Head of caudate nucleus (tissue), 42 donors: Measurements from ENCODE around the gene GAREM2.

Experiments used
- DNase-seq, 42 donors: peaks; one replicate each; pipeline versions ENCODE4 v3.0.0 to v3.0.0-alpha.2; 2020 to 2021; ENCODE audit warnings: mixed read lengths in 7 of 42
- intact Hi-C: fragments of 100-400 bp; cut with DNase I; formaldehyde crosslinking; loops from one replicate; pipeline ENCODE4 v1.15.0; 2022

The GAREM2 gene

DNA sequence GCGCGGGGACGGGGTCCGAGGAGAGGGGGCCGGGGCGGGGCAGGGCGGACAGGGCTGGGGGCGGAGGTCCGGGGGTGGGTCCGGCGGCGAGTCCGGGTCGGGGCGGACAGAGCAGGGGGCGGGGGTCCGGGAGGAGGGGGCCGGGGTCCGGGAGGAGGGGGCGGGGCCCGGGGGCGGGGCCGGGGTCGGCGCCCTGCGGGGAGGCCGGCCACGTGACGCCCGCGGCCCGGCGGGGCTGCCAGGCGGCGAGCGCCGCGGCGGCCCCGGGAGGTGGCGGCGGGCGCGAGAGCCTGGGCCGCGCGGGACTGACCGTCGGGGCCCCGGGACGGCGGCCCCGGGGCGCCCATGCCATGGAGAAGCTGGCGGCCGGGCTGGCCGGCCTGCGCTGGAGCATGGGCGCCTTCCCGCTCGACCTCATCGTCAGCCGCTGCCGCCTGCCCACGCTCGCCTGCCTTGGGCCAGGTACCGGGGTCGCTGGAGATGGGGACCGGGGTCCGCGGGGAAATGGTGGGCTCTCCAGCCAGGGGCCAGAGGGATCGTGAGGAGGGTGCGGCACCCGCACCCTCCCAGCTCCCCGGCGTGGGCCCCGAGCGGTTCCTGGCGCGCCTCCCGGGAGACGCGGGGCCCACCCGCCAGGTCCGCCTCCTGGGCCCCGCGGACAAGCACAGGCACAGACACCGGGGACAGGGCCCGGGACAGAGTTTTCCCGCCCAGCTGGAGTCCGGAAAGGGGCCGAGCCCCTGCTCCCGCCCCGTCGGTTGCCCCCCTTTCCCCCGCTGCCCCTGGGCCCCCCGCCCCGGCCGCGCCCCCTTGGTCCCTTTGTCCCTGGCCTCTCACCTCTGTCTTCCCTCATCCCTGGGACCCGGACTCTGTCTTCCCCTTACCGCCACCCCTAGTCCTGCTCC is at the start of gene GAREM2:
Gene GAREM2 (plus strand): TSS at position 218 of the 905 bp plus-strand sequence. CDS start 133 bp downstream, at position 351.
- peak in 2 of 42 donors; percentile 30 to 42 for DNase-seq
- intact Hi-C loops: loop anchor here (10.0 kb wide), 1 partner anchor 72 kb away; the partner anchor contains the start of genes HADHA and HADHB

DNA sequence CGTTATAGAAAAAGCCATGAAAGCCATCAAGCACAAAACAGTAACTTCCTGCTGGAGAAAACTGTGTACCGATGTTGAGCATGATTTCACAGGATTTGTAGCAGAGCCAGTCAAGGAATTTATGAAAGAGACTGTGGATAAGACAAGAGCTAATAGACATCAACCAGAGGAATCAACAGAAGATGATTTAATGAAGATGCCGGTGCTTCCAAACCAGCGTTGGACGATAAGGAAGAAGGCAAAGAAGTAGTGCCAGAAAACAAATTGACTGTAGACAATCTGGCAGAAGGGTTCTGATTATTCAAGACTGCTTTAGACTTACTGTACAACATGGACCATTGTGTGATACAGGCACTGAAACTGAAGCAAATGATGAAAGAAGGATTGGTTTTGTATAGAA is 49.5 kb upstream of the GAREM2 start:
- intact Hi-C loops: no loop called here

DNA sequence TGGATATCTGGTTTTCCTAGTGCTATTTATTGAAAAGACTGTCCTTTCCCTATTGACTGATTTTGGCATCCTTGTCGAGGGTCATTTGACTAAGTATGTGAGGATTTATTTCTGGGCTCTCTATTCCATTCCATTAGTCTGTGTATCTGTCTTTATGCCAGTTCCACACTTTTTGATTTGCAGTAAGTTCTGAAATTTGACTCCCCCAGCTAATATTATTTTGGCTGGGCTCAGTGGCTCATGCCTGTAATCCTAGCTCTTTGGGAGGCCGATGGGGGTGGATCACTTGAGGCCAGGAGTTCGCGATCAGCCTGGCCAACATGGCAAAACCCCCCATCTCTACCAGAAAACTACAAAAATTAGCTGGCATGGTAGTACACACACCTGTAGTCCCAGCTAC is 46.8 kb upstream of the GAREM2 start:
- intact Hi-C loops: no loop called here
- DNase-seq: no peak

More for the DNA sequence above, 49.5 kb upstream of the GAREM2 start:
- no peak for DNase-seq

DNA sequence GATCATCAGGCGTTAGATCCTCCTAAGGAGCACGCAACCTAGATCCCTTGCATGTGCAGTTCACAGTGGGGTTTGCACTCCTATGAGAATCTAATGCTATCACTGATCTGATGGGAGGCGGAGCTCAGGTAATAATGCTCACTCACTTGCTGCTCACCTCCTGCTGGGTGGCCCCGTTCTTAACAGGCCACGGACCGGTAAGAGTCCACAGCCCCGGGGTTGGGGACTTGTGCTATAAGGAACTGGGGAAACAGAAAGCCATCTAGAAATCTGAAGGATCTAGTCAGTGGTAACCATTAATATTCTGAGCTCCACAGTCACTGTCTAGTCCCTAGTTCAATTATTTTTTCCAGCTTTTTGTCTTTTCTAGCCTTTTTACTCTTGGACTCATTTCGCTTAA is 44.7 kb upstream of the GAREM2 start:
- no peak for DNase-seq
- intact Hi-C loops: no loop called here

DNA sequence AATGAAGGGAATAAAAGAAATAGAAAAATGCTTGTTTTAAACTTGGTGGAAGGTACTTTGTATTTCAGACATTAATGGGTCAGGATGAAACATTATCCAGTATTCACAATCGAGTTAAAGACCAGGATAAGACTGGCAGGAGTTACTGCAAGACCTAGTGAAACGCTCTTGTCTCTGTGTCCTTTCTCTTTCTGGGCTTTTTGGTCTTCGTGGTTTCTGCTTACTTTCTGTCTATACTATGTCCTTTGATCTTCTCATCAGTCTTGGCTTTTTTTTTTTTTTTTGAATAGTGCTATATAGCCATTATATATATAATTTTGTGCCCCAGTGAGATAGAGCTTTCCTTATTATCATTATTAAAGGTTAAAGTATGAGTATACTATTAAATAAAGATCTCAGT is 42.1 kb upstream of the GAREM2 start:
- DNase-seq: no peak
- intact Hi-C loops: no loop called here

DNA sequence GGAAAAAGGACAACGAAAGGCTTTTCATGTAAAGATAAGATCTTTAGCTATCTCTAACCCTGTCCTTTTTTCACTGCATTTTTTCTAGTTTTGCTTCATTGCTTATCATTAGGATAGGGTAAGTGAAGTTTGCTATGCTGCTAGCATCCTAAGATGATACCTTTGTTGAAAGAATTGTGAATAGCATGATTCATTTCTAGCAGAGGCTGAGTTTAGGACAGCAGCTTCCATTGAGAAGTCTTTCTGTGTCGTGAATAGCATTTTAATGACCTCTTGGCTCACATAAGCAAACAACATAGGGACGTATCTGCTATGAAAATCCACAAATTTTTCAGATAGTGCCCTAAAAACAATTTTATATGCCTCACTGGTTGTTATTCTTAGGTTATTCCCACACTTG is 36.4 kb upstream of the GAREM2 start:
- peak in 2 of 42 donors; percentile 19 to 33 for DNase-seq
- intact Hi-C loops: no loop called here

DNA sequence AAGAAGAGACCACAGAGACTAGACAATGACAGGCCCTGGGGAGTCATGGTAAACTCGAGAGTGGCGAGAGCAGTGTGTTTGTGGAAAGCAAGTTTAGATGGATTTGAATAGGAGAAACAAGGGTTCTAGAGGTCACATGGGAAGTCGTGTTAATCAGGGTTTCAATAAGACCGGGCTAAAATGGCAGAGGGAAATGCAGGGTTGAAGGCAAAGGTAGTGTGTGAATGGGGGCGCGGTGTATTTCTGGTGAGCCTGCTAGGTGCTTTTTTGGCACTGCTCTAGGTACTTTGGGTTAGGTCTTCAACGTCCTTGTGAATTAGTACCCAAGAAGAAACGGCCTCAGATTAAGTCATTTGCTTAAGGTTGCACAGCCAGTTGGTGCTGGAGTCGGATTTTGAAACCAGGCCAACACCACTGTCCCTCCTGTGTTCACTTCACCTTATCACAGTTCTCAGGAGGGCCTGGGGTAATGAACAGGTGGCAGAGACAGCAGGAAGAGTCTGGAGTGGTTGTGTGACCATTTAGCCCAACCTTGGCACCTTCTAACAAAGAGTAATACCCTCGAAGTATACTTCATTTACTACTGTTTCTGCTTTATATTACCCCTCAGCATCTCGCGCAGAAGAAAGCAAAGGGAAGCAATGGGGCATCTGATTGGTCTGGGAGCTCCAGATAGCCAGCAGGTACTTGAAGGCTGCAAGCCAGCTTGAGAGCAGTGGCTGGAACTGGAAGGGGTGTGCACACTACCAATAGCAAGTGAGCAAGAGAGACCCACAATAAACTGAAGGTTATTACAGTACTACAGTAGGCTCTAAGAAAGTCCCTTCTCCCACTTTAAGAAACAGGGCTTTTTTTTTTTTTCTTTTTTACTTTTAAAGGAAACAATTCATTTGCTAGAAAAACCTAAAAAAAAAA is 33.4 kb upstream of the GAREM2 start:
- intact Hi-C loops: loop anchor here (5.0 kb wide), 1 partner anchor 187 kb away; no protein-coding TSS in a partner anchor
- no peak for DNase-seq

DNA sequence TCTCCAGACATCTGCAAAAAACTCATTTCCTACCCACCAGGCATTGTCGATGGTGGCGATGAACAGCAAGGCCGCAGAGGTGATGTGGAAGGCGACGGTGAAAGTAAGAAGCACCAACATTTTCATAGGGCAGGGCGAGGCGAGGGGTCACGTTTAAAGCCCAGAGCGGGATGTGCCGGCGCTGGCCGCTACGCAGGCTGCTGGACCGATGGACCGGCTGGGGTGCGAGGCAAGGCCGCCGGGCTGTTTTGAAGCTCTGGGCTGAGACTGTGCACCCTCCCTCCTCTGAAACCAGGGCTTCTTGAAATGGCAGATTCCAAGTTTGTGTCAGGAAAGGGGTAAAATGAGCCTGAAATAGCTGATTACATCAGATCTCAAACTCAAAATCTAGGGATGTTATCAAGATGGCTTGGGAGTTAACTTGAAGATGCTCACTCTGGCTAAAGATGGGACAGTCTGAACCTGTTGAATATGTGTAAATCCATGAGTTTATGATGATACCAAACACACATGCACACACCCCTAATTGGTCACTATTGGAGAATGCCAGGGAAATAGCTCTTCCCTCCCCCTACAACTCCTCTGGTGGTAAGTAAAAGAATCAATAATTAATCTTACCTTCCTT is 31.6 kb upstream of the GAREM2 start:
- intact Hi-C loops: loop anchor here (5.0 kb wide), 1 partner anchor 189 kb away; no protein-coding TSS in a partner anchor
- DNase-seq: no peak

DNA sequence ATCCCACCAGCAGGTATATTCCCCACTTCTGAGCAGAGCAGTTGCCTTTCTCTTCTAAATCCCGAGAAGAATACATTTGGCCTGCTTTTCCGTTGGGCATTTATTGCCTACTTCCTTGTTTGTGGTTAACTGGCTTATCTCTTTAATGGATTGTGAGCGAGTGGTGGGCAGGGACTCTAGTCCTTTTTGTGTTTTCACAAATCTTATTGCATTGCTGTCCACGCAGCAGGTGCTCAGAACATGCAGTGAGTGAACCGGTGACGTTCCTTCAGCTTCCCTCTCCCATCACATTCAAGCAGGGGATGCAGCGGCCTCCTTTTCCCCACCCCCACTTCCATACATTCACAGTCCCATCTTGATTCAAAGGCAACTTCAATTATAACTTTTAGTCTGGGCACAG is 28.9 kb upstream of the GAREM2 start:
- DNase-seq: no peak
- intact Hi-C loops: loop anchor here (2.0 to 5.0 kb wide), 2 partner anchors 153 to 192 kb away; no protein-coding TSS in a partner anchor

DNA sequence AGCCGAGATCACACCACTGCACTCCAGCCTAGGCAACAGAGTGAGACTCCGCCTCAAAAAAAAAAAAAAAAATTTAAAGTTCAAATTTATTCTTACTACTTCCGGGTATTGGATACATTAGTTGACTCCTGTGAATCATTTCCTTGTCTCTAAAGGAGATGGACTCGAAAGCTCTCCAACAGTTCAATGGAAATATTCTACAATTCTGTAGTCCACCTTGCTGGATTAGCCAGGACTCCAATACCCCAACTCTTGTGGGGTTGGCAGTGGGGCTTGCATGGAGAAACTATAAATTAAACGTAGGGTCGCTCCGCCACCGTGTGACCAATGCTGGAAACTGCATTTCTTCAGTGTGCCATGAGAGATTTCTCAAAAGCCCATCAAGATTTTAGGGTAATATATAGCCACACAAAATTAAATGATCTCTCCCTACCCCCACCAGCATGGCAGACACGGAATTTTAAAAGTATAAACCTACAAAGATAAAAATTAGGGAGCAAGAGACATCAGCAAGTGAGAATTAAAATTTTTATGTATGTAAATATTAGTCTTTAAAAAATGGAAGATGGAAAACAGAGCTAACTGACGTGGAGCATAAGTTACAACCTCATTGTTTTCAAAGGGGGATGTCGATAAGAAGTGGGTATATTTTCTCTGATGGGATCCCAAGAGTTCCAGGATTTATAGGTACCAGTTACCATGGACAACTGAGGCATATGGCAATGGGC is 27.8 kb upstream of the GAREM2 start:
- intact Hi-C loops: loop anchor here (2.0 to 5.0 kb wide), 3 partner anchors 58 to 193 kb away; no protein-coding TSS in a partner anchor
- DNase-seq: peak; percentile 37 to 91 (median 78)

DNA sequence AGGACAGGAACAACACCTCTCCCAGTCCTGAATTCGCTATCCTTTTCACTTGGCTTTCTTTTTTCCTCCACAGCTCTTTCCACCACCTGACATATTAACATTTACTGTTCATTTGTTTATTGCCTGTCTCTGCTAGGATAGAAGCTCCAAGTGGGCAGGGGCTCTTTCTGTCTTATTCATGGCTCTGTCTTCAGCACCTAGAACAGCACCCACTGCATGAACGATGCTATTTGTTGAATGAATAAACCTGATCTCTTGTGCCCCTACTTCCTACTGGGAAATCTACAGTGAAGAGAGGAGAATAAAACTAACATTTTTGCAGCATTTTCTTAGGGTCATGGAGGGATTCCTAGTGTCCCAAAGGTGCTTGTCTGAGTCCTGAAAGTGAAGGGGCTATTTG is 24.4 kb upstream of the GAREM2 start:
- DNase-seq: no peak
- intact Hi-C loops: loop anchor here (5.0 kb wide), 1 partner anchor 61 kb away; no protein-coding TSS in a partner anchor

DNA sequence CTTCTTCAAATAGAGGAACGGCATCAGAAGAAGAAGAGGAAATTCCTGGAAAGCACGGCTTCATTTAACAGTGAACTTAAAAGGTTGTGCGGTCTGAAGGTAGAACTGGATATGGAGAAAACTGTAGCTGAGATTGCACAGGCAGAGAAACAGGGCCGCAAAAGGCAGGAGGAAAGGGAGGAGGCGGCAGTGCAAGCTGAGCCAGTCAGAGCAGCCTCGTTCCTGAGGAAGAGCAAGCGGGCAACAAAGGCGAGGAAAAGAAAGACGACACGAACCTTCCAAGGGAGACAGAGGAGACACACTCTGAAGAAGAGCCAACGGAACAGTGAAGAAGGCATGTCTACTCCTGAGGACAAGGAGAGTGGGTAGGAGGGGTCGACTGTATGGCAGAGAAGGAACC is 22.6 kb upstream of the GAREM2 start:
- no peak for DNase-seq
- intact Hi-C loops: no loop called here

DNA sequence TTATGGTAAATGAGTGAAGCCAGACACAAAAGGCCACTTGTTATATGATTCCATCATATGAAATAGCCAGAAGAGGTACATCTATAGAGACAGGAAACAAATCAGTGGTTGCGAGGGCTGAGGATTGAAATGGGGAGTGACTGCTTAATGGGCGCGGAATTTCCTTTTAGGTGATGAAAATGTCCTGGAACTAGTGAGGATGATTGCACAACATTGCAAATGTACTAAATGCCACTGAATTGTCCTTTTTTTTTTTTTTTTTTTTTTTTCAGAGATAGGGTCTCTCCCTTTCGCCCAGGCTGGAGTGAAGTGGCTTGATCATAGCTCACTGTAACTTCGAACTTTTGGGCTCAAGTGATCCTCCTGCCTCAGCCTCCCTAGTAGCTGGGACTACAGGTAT is 15.3 kb upstream of the GAREM2 start:
- intact Hi-C loops: no loop called here
- DNase-seq: peak in 2 of 42 donors; percentile 13 to 14

DNA sequence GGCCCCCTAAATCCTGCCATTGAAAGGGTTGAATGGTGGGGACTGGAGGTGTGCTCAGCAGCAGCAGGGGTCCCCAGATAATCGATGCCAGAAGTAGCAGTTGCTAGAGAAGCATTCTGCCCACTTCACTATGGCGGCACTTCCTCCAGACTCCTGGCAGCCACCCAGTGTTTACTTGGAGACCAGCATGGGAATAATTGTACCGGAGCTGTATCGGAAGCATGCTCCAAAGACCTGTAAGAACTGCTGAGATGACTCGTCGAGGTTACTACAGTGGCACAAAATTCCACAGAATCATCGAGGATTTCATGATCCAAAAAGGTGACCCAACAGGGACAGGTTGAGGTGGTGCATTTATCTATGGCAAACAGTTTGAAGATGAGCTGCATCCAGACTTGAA is 11.0 kb upstream of the GAREM2 start:
- intact Hi-C loops: no loop called here
- DNase-seq: peak in 1 of 42 donors; percentile 4

DNA sequence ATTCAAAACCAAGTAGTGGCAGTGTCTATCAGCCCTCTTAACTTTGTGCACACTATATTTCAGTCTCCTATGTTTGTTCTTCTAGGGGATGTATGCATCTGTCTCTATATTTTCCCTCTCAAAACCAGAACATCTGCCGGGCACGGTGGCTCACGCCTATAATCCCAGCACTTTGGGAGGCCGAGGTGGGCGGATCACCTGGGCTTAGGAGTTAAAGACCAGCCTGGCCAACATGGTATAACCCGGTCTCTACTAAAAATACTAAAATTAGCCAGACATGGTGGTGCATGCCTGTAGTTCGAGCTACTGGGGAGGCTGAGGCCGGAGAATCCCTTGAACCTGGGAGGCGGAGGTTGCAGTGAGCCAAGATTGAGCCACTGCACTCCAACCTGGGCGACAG is 9.9 kb upstream of the GAREM2 start:
- DNase-seq: no peak
- intact Hi-C loops: no loop called here

DNA sequence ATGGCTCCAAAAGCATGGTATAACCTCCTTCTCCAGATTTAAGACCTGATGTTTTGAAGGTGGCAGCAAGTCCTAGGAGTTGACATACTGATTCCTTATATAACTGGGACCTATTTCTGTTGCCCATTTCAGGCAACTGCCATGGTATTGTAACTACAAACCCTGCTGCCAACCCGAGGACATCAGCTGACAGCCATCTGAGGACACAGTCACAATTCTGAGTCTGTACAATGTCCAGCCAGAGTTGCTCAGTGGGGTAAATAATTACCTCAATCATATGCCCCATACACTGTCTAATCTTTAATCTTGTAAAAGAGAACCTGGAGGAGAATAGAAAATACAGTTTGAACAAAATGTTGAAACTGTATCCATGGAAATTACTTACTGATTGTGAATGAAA is 8.7 kb upstream of the GAREM2 start:
- intact Hi-C loops: no loop called here
- DNase-seq: peak in 26 of 42 donors; percentile 21 to 82 (median 53)

DNA sequence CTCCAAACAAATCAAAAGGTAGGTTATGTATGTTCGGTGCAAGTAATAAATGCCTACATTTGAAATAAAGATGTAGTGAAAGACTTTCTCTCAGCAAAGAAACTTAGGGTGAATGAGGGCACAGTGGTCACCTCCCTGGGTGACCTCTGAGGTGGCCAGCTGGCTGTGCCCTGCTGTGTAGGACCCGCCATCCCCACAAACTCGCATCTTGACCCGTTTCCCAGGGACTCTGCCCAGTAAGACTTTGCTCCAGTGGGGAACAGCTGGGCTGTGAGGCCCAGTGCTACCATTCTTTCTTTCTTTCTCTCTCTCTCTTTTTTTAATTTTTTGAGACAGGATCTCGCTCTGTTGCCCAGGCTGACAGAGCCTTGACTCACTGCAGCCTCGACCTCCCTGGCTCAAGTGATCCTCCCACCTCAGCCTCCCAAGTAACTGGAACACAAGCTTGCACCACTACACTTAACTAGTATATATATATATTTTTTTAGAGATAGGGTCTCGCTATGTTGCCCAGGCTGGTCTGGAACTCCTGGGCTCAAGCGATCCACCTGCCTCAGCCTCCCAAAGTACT is 8.2 kb upstream of the GAREM2 start:
- peak in 1 of 42 donors; percentile 12 for DNase-seq
- intact Hi-C loops: no loop called here

DNA sequence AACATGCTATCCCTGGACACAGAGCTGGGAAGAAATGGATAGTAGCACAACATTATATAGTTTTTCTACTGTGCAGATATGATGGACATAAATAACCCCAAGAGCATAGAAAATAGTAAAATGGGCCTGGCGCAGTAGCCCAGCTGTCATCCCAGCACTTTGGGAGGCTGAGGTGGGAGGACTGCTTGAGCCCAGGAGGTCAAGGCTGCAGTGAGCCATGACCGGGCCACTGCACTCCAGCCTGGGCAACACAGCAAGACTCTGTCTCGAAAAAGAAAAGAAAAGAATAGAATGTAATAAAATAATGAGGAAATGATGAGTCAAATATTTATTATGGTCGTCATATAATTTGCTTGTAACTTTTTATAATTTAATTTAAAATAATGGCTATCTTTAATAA is 7.5 kb upstream of the GAREM2 start:
- DNase-seq: peak in 1 of 42 donors; percentile 10
- intact Hi-C loops: no loop called here
